Dendritic cell treated with granulocyte-macrophage colony-stimulating factor and Interleukin-4, amounts not matched to agents 40 ng/mL and 50 ng/mL, for 4 days (primary cell): ENCODE results near the gene HKDC1.
"Not testable (repeated sequence)": the region's sequence is repeated elsewhere in the genome, so short reads cannot be mapped to it uniquely, and the experiment has no call there.

Source experiments
- H3K27ac Mint-ChIP-seq: one replicate; pipeline ENCODE4 v1.8.0; 2022; ENCODE audit warnings: mild to moderate bottlenecking, mixed read lengths
- H3K27me3 Mint-ChIP-seq: one replicate; pipeline ENCODE4 v1.8.0; 2022; ENCODE audit warnings: mild to moderate bottlenecking, mixed read lengths
- H3K36me3 Mint-ChIP-seq: one replicate; pipeline ENCODE4 v1.8.0; 2022; ENCODE audit warnings: low read depth, mixed read lengths
- H3K4me1 Mint-ChIP-seq: one replicate; pipeline ENCODE4 v1.8.0; 2022; ENCODE audit warnings: low read depth, mixed read lengths
- H3K4me3 Mint-ChIP-seq: one replicate; pipeline ENCODE4 v1.8.0; 2022; ENCODE audit warnings: mild to moderate bottlenecking, moderate library complexity, mixed read lengths
- H3K9me3 Mint-ChIP-seq: one replicate; pipeline ENCODE4 v1.8.0; 2022; ENCODE audit warnings: mixed read lengths
- intact Hi-C: fragments of 100-400 bp; cut with micrococcal nuclease; formaldehyde crosslinking; loops from one replicate; pipeline ENCODE4 v1.15.0; 2022

The HKDC1 gene

GRCh38 chr10:69241575-69241974, 21.4 kb downstream of the HKDC1 start:
- Mint-ChIP-seq H3K4me1 (no peaks in the 10 kb centered on the region), H3K36me3 (no peaks in the 10 kb centered on the region), H3K27ac (no peak overlapping the region), H3K4me3 (no peak overlapping the region), H3K9me3 (no peaks in the 10 kb centered on the region), H3K27me3 (no peaks in the 10 kb centered on the region)
- intact Hi-C loops, result no loop called here

GRCh38 chr10:69242040-69242851, 22.1 kb downstream of the HKDC1 start:
- Mint-ChIP-seq H3K27me3 (no peaks in the 10 kb centered on the region), H3K27ac (no peak overlapping the region), H3K9me3 (no peaks in the 10 kb centered on the region), H3K4me1 (no peaks in the 10 kb centered on the region), H3K36me3 (no peaks in the 10 kb centered on the region), H3K4me3 (no peak overlapping the region)
- intact Hi-C loops, result no loop called here

DNA sequence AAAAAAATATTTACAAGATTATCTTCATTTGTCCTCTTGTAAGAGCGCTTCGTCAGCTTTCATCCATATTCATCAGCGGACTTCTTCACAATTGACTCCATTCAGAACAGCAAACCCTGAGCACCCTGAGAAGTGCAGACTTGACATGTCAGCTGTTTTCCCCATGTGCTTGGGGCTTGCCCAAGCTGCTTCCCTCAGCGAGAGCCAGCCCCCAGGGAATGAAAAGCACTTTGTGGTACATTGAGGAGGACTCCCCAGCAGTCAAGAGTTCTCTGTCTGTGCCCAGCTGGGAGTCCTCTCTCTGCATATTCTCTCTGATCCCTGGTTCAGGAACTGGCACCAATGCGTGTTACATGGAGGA, 22.7 kb downstream of the HKDC1 start:
- Mint-ChIP-seq H3K9me3 (no peaks in the 10 kb centered on the region), H3K27ac (no peak overlapping the region), H3K4me3 (no peak overlapping the region), H3K4me1 (no peaks in the 10 kb centered on the region), H3K27me3 (no peaks in the 10 kb centered on the region), H3K36me3 (no peaks in the 10 kb centered on the region)
- intact Hi-C loops, result no loop called here

DNA sequence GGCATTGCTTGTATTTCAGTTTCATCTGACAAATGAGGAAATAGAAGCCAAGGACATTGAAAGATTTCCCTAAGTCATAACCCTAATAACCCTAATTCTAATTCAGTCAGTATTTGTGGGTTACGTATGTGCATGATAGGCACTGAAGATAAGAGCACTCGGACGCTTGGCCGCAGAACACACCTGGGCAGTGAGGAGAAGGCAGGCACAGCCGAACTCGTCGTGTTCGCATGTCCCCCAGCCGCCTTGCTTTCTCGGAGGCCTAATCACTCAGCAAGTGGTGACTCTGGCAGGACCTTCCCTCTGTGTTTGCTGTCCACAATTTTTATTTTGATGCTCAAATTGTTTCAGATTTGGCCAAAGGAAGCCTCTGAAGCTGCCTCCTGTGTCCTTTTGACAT, 23.7 kb downstream of the HKDC1 start:
- intact Hi-C loops, result no loop called here
- H3K9me3 Mint-ChIP-seq, result no peaks in the 10 kb centered on the region
- H3K4me3 Mint-ChIP-seq, result no peak overlapping the region
- no peaks in the 10 kb centered on the region for H3K36me3 Mint-ChIP-seq
- H3K4me1 Mint-ChIP-seq, result peaks cover 1% of the 10 kb centered on the region
- H3K27me3 Mint-ChIP-seq, result no peaks in the 10 kb centered on the region
- no peak overlapping the region for H3K27ac Mint-ChIP-seq

DNA sequence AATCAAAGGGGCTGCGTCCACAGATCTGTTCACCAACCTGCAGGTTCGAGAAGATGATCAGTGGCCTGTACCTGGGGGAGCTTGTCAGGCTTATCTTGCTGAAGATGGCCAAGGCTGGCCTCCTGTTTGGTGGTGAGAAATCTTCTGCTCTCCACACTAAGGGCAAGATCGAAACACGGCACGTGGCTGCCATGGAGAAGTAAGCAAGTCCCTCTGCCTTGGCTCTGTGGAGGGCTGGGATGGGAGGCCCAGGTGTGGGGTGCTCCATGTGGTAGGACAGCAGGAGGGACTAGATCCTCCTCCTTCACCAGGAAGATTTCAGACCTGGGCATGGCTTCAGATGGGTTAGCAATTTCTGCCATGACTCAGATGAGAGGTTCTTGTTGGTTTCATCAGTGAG, 25.9 kb downstream of the HKDC1 start:
- H3K27ac Mint-ChIP-seq, result no peak overlapping the region
- intact Hi-C loops, result no loop called here
- H3K36me3 Mint-ChIP-seq, result no peaks in the 10 kb centered on the region
- H3K4me1 Mint-ChIP-seq, result peaks cover 5% of the 10 kb centered on the region
- H3K4me3 Mint-ChIP-seq, result no peak overlapping the region
- no peaks in the 10 kb centered on the region for H3K27me3 Mint-ChIP-seq
- H3K9me3 Mint-ChIP-seq, result no peaks in the 10 kb centered on the region

DNA sequence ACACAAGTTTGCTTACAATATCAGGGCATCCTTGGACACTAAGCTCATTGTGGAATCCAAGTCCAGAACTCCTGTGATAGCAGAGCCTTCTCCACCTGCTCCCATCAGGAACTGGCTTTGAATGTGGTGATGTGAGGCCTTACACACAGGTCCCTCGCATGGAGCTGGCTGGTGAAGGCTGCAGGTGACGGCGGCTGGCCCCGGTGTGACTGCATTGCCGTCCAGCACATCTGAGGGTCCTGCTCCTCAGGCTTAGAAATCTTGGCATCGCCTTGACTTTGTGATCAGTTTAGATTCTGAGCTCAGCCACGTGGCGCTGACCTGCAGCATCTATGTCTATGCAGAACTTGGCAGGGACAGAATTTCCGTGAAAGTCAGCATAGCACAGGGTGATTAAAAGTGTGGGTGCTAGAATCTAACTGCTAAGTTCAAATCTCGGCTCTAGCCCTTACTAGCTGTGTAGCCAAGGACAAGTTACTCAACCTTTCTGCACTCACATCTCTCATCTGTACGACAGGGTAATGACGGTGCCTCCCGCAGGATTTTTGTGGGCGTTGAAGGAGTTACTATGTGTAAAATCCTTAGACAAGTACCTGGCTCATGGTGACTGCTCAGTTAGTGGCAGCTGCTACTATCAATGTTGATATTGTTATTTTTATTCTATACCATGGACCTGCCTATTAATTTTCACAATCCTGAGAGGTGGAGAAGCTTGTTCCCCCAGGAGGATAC, 26.6 kb downstream of the HKDC1 start:
- intact Hi-C loops, result no loop called here
- Mint-ChIP-seq H3K27ac (no peak overlapping the region), H3K4me1 (peaks cover 5% of the 10 kb centered on the region), H3K9me3 (no peaks in the 10 kb centered on the region), H3K4me3 (no peak overlapping the region), H3K27me3 (no peaks in the 10 kb centered on the region), H3K36me3 (no peaks in the 10 kb centered on the region)

DNA sequence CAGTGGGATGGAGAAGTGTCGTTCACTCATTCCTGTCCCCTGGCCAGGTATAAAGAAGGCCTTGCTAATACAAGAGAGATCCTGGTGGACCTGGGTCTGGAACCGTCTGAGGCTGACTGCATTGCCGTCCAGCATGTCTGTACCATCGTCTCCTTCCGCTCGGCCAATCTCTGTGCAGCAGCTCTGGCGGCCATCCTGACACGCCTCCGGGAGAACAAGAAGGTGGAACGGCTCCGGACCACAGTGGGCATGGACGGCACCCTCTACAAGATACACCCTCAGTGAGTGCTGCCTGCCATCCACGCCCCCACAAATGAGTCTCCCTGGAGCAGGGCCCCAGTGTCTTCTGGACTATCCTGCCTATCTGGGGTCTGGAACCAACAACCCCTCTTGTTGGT, 27.2 kb downstream of the HKDC1 start:
- Mint-ChIP-seq H3K4me1 (peaks cover 5% of the 10 kb centered on the region), H3K27me3 (no peaks in the 10 kb centered on the region), H3K9me3 (no peaks in the 10 kb centered on the region), H3K36me3 (no peaks in the 10 kb centered on the region), H3K4me3 (no peak overlapping the region), H3K27ac (no peak overlapping the region)
- intact Hi-C loops, result no loop called here

- H3K27ac Mint-ChIP-seq, result no peak overlapping the region
- H3K27me3 Mint-ChIP-seq, result no peaks in the 10 kb centered on the region
- intact Hi-C loops, result no loop called here
- H3K9me3 Mint-ChIP-seq, result no peaks in the 10 kb centered on the region
- peaks cover 5% of the 10 kb centered on the region for H3K4me1 Mint-ChIP-seq
- no peak overlapping the region for H3K4me3 Mint-ChIP-seq
- H3K36me3 Mint-ChIP-seq, result no peaks in the 10 kb centered on the region
Observed at GRCh38 chr10:69248117-69248730, 28.1 kb downstream of the HKDC1 start.

- Mint-ChIP-seq H3K27me3 (no peaks in the 10 kb centered on the region), H3K27ac (no peak overlapping the region), H3K4me1 (peaks cover 5% of the 10 kb centered on the region), H3K4me3 (no peak overlapping the region), H3K9me3 (no peaks in the 10 kb centered on the region), H3K36me3 (no peaks in the 10 kb centered on the region)
- intact Hi-C loops, result no loop called here
Observed at GRCh38 chr10:69250041-69250440, 29.9 kb downstream of the HKDC1 start.

- not testable (repeated sequence) for H3K36me3 Mint-ChIP-seq, H3K4me1 Mint-ChIP-seq
Observed at GRCh38 chr10:69251417-69251816, 31.3 kb downstream of the HKDC1 start.

GRCh38 chr10:69253171-69253570, 33.0 kb downstream of the HKDC1 start:
- no peaks in the 10 kb centered on the region for H3K9me3 Mint-ChIP-seq
- no peak overlapping the region for H3K27ac Mint-ChIP-seq
- no peaks in the 10 kb centered on the region for H3K36me3 Mint-ChIP-seq
- peaks cover 2% of the 10 kb centered on the region for H3K27me3 Mint-ChIP-seq
- peaks cover 5% of the 10 kb centered on the region for H3K4me1 Mint-ChIP-seq
- intact Hi-C loops, result no loop called here
- no peak overlapping the region for H3K4me3 Mint-ChIP-seq

More at GRCh38 chr10:69251417-69251816, 31.3 kb downstream of the HKDC1 start:
- H3K27ac Mint-ChIP-seq, H3K9me3 Mint-ChIP-seq, intact Hi-C loops, H3K4me3 Mint-ChIP-seq, H3K27me3 Mint-ChIP-seq: not testable (repeated sequence)

DNA sequence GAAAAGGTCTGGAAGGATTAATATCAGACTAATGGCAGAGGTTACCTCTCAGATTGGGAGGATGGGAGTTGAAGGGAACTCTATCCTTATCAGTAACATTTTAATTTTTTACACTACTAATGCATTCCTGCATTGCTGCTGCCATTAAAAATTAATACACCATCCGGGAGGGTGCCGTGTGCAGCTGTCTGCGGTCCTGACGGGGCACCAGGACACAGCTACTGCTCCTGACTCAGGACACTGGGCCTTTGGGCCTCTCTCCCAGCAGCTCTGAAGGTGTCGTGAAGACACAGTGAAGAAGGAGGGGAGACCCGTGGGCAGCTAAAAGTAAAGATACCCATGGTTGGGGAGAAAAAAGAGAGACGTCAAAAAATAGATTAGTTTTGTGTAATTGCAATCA, 34.7 kb downstream of the HKDC1 start:
- no peaks in the 10 kb centered on the region for H3K4me1 Mint-ChIP-seq
- no peak overlapping the region for H3K4me3 Mint-ChIP-seq
- H3K27me3 Mint-ChIP-seq, result peaks cover 2% of the 10 kb centered on the region
- no peaks in the 10 kb centered on the region for H3K36me3 Mint-ChIP-seq
- H3K27ac Mint-ChIP-seq, result no peak overlapping the region
- H3K9me3 Mint-ChIP-seq, result peaks cover 10% of the 10 kb centered on the region
- intact Hi-C loops, result no loop called here

DNA sequence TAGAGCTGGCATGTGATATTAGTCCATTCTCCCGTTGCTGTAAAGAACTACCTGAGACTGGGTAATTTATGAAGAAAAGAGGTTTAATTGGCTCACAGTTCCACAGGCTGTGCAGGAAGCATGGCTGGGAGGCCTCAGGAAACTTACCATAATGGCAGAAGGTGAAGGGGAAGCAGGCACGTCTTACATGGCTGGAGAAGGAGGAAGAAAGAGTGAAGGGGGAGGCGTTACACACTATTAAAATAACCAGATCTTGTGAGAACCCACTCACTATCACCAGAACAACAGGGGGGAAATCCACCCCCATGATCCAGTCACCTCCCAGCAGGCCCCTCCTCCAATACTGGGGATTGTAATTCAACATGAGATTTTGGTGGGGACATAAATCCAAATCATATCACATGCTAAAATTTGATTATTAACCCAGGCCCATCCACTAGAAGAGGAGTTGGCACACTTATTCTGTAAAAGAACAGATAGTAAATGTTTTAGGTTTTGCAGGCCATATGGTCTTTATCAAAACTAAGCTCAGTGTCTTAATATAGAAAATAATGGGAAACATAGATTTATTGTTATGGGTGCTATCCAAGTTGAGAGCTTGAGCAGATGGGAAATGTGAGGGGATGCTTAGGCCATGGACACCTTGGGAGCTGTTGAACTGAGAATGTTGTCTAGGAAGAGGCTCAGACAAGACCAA, 39.6 kb downstream of the HKDC1 start:
- no peaks in the 10 kb centered on the region for H3K36me3 Mint-ChIP-seq
- peaks cover 4% of the 10 kb centered on the region for H3K4me1 Mint-ChIP-seq
- H3K27ac Mint-ChIP-seq, result no peak overlapping the region
- H3K4me3 Mint-ChIP-seq, result no peak overlapping the region
- H3K27me3 Mint-ChIP-seq, result peaks cover 4% of the 10 kb centered on the region
- intact Hi-C loops, result no loop called here
- peaks cover 11% of the 10 kb centered on the region for H3K9me3 Mint-ChIP-seq

DNA sequence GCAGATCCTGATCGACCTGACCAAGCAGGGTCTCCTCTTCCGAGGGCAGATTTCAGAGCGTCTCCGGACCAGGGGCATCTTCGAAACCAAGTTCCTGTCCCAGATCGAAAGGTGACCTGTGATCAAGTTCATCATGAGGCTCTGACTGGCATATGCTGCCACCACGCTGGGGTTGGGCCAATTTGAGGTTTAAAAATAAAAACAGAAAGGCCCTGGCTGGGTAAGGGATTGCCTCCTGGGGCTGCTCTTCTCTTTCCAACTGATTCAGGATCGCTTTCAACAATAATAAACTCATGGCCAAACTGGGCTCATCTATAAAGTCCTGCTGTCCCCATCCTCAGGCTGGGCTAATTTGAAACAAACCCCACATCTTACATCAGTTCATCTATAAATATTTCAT, 41.1 kb downstream of the HKDC1 start:
- intact Hi-C loops, result no loop called here
- peaks cover 4% of the 10 kb centered on the region for H3K4me1 Mint-ChIP-seq
- H3K27ac Mint-ChIP-seq, result no peak overlapping the region
- H3K9me3 Mint-ChIP-seq, result peaks cover 11% of the 10 kb centered on the region
- H3K36me3 Mint-ChIP-seq, result no peaks in the 10 kb centered on the region
- H3K27me3 Mint-ChIP-seq, result peaks cover 7% of the 10 kb centered on the region
- H3K4me3 Mint-ChIP-seq, result no peak overlapping the region
